Measurements from ENCODE around the gene CMAS. TPM values are rescaled to one million over a fixed set of nuclear protein-coding genes. Genes with fewer than 3 reads are reported as not detected.

The CMAS gene
- total and polyA plus RNA-seq, 2 donors (not counting 3 experiments of a cell fraction or from before 2014, with no cell fraction given) = 8.5 to 35.4 TPM

DNA sequence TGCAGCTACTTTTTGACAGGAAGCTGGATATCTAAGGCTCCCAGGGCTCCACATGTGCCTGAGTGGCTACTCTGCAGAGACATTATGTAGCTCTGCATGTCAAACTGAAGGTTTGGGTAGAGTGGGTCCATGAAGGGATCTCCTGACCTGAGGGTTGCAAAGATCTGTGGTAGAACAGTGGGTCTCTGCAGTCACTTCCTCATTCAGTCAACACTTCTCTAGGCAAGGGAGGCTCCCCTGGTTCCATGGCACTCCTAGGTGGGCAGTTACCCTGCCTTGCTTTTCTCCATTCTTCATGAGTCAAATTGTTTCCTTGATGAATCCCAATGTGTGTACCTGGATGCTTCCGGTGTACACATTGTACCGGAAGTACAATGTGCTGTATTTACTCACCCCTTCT, 57.4 kb downstream of the CMAS start:
- BruUV-seq (replicated peaks) = no TSS peak
- FAIRE-seq (no peak), DNase-seq (ENCODE audit: low read depth, low spot score) (no peak)
- Histone ChIP-seq H3K9me1 (replicated peaks; ENCODE audit: control insufficient read depth, extremely low read depth, insufficient read depth, low read length) (no peaks in the 10 kb centered on the region), H3K27ac (ENCODE audit: insufficient read depth, low read depth, low read length) (no peak overlapping the region), H3K27me3 (ENCODE audit: control insufficient read depth in 2 of 2, insufficient read depth in 2 of 2, low read length in 2 of 2) (peaks cover 1 to 6% of the 10 kb centered on the region in 2 experiments), H2AFZ (ENCODE audit: low read depth, low read length) (no peak overlapping the region), H3K4me1 (ENCODE audit: control insufficient read depth, extremely low read depth, insufficient read depth, low read length) (peaks cover 4% of the 10 kb centered on the region), H3K9ac (replicated peaks; ENCODE audit: extremely low read depth, insufficient read depth, low read length) (no peak overlapping the region), H4K20me1 (replicated peaks; ENCODE audit: control insufficient read depth, extremely low read depth, insufficient read depth, low read length) (no peaks in the 10 kb centered on the region), H3K4me3 (replicated peaks in 1 of 3; ENCODE audit: insufficient read depth in 1 of 3, low read depth in 1 of 3, low read length in 3 of 3) (no peak overlapping the region), H3K79me2 (ENCODE audit: control insufficient read depth, insufficient read depth, low read length) (no peaks in the 10 kb centered on the region), H3K36me3 (ENCODE audit: control insufficient read depth in 2 of 2, extremely low read depth in 1 of 2, insufficient read depth in 2 of 2, low read length in 2 of 2) (no peaks in the 10 kb centered on the region), H3K9me3 (replicated peaks; ENCODE audit: control insufficient read depth, insufficient read depth, low read length) (no peaks in the 10 kb centered on the region), H3K4me2 (ENCODE audit: insufficient read depth, low read length) (no peak overlapping the region)
- ChIA-PET CTCF (interaction anchor here (4.5 to 5.3 kb wide), 2 partner anchors 232 to 340 kb away, joined by 52 to 79 read pairs; no protein-coding TSS in a partner anchor), POLR2A (no interaction called here)
- TF ChIP-seq FOS (IDR thresholded peaks at IDR 0.05; ENCODE audit: borderline replicate concordance, insufficient read depth, low read length) (no peak), GATA2 (IDR thresholded peaks at IDR 0.05; ENCODE audit: insufficient read depth, insufficient read length, low read depth, low read length) (no peak), MYC (IDR thresholded peaks at IDR 0.05; ENCODE audit: low read depth, low read length) (no peak), POLR2A (IDR thresholded peaks at IDR 0.05; ENCODE audit: low read depth, low read length) (no peak), JUN (IDR thresholded peaks at IDR 0.05; ENCODE audit: borderline replicate concordance, insufficient read depth, insufficient read length, low read depth) (no peak), EZH2 (IDR thresholded peaks at IDR 0.05; ENCODE audit: borderline replicate concordance, low read depth, low read length, severe bottlenecking) (no peak), POLR2AphosphoS5 (IDR thresholded peaks at IDR 0.05; ENCODE audit: insufficient read depth, low read depth, low read length) (no peak)
- TF ChIP-seq, protein P1, sequence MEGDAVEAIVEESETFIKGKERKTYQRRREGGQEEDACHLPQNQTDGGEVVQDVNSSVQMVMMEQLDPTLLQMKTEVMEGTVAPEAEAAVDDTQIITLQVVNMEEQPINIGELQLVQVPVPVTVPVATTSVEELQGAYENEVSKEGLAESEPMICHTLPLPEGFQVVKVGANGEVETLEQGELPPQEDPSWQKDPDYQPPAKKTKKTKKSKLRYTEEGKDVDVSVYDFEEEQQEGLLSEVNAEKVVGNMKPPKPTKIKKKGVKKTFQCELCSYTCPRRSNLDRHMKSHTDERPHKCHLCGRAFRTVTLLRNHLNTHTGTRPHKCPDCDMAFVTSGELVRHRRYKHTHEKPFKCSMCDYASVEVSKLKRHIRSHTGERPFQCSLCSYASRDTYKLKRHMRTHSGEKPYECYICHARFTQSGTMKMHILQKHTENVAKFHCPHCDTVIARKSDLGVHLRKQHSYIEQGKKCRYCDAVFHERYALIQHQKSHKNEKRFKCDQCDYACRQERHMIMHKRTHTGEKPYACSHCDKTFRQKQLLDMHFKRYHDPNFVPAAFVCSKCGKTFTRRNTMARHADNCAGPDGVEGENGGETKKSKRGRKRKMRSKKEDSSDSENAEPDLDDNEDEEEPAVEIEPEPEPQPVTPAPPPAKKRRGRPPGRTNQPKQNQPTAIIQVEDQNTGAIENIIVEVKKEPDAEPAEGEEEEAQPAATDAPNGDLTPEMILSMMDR (IDR thresholded peaks at IDR 0.05; ENCODE audit: extremely low read depth in 1 of 2, insufficient read depth in 1 of 2, low read depth in 1 of 2, low read length in 2 of 2) = no peak
- TF ChIP-seq, protein P2, sequence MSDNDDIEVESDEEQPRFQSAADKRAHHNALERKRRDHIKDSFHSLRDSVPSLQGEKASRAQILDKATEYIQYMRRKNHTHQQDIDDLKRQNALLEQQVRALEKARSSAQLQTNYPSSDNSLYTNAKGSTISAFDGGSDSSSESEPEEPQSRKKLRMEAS (IDR thresholded peaks at IDR 0.05; ENCODE audit: insufficient read depth, insufficient read length) = no peak
- intact Hi-C loops (cut with micrococcal nuclease) (no loop called here), dilution Hi-C loops (cut with MboI; ENCODE audit: extremely low pct_ligation_motif_present, low sequenced_read_pairs) (no loop called here)

Data from endothelial cell of umbilical vein (primary cell).